ENCODE measurements around the gene CD151. TPM values are rescaled to one million over a fixed set of nuclear protein-coding genes. Genes with fewer than 3 reads are reported as not detected.

Gene CD151
- total RNA-seq, 2 experiments from 2014 or later, result 0.28 to 0.84 TPM

DNA sequence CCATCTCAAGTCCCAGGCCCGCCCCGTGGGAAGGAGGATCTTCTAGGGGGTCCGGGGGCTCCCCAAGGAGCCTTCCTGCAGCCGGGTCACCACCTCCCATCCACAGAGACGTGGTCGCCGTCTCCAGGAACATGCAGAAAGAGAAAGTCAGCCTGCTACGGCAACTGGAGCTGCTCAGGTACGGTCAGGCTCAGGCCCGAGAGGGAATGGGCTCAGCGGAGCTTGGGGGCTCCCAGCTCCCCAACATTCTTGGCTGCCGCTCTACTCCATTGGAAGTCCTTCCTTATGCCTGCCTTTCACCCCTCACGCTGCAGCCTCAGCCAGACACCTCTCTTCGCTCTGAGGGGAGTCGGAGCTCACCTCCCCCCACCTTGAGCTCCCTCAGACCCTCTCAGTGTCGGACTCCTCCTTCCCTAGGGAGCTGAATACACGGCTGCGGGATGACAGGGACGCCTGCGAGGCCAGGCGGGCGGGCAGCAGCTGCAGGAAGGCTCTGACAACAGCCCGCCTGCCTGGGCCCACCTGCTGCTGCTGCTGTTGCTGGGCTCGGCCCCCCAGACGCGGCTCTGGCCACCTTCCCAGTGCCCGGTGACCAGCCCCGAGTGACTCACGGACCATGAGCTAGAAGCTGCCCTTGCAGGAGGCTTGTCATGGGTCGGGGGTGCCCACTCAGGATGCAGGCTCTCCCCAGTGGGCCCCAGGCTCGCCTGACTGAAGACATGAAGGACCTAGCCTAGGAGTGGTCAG, 1.5 kb upstream of the CD151 start:
- no peak overlapping the region for H3K27ac ChIP-seq (ENCODE audit: low read depth, low read length, poor library complexity, severe bottlenecking)
- H3K9me2 ChIP-seq (ENCODE audit: insufficient read depth, low read length), result no peaks in the 10 kb centered on the region
- H3K4me2 ChIP-seq (ENCODE audit: low read length), result no peak overlapping the region
- no peaks in the 10 kb centered on the region for H3K79me2 ChIP-seq (ENCODE audit: insufficient read depth, low read depth, low read length)
- no peak for TF ChIP-seq EZH2phosphoT487 (IDR thresholded peaks at IDR 0.05; ENCODE audit: borderline replicate concordance, low read depth, low read length)
- TF ChIP-seq, protein P1, sequence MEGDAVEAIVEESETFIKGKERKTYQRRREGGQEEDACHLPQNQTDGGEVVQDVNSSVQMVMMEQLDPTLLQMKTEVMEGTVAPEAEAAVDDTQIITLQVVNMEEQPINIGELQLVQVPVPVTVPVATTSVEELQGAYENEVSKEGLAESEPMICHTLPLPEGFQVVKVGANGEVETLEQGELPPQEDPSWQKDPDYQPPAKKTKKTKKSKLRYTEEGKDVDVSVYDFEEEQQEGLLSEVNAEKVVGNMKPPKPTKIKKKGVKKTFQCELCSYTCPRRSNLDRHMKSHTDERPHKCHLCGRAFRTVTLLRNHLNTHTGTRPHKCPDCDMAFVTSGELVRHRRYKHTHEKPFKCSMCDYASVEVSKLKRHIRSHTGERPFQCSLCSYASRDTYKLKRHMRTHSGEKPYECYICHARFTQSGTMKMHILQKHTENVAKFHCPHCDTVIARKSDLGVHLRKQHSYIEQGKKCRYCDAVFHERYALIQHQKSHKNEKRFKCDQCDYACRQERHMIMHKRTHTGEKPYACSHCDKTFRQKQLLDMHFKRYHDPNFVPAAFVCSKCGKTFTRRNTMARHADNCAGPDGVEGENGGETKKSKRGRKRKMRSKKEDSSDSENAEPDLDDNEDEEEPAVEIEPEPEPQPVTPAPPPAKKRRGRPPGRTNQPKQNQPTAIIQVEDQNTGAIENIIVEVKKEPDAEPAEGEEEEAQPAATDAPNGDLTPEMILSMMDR (conservative IDR thresholded peaks at IDR 0.05; ENCODE audit: low read length), result no peak
- peaks cover 36% of the 10 kb centered on the region for H3K4me1 ChIP-seq (ENCODE audit: insufficient read depth, low read length, poor library complexity, severe bottlenecking)
- H3K9me3 ChIP-seq (ENCODE audit: low read length), result no peaks in the 10 kb centered on the region
- no peaks in the 10 kb centered on the region for H3K36me3 ChIP-seq (ENCODE audit: insufficient read depth, low read length)
- POLR2A ChIA-PET, result interaction anchor here (0.9 kb wide), 1 partner anchor 12 kb away, joined by 3 read pairs; no protein-coding TSS in a partner anchor
- BruUV-seq (replicated peaks), result no TSS peak
- CTCF ChIA-PET (ENCODE audit: unreplicated experiment), result no interaction called here
- H4K20me1 ChIP-seq (ENCODE audit: insufficient read depth, low read length), result no peaks in the 10 kb centered on the region
- intact Hi-C loops (cut with micrococcal nuclease; ENCODE audit: unreplicated experiment), result no loop called here
- H2AFZ ChIP-seq (ENCODE audit: low read length), result no peak overlapping the region
- no peak overlapping the region for H3K4me3 ChIP-seq (ENCODE audit: low read depth, low read length, poor library complexity, severe bottlenecking)
- no peak for DNase-seq (ENCODE audit: low spot score)

GRCh38 chr11:831961-832528, 707 bp upstream of the CD151 start:
- H3K4me2 ChIP-seq (ENCODE audit: low read length), result no peak overlapping the region; the same call in 1 of the 2 replicates
- no peak for DNase-seq (ENCODE audit: low spot score)
- H2AFZ ChIP-seq (ENCODE audit: low read length), result no peak overlapping the region
- H3K9me3 ChIP-seq (ENCODE audit: low read length), result no peaks in the 10 kb centered on the region
- H3K4me3 ChIP-seq (ENCODE audit: low read depth, low read length, poor library complexity, severe bottlenecking), result no peak overlapping the region
- H4K20me1 ChIP-seq (ENCODE audit: insufficient read depth, low read length), result 0 out of 2 replicates have a peak, but pooled peaks cover 3% of the 10 kb centered on the region
- POLR2A ChIA-PET, result no interaction called here
- intact Hi-C loops (cut with micrococcal nuclease; ENCODE audit: unreplicated experiment), result no loop called here
- TF ChIP-seq EZH2phosphoT487 (IDR thresholded peaks at IDR 0.05; ENCODE audit: borderline replicate concordance, low read depth, low read length), result no peak
- TF ChIP-seq, protein P1 (conservative IDR thresholded peaks at IDR 0.05; ENCODE audit: low read length), result no peak
- no peaks in the 10 kb centered on the region for H3K36me3 ChIP-seq (ENCODE audit: insufficient read depth, low read length)
- H3K9me2 ChIP-seq (ENCODE audit: insufficient read depth, low read length), result no peaks in the 10 kb centered on the region
- CTCF ChIA-PET (ENCODE audit: unreplicated experiment), result no interaction called here
- no peak overlapping the region for H3K27ac ChIP-seq (ENCODE audit: low read depth, low read length, poor library complexity, severe bottlenecking)
- no TSS peak for BruUV-seq (replicated peaks)
- no peaks in the 10 kb centered on the region for H3K79me2 ChIP-seq (ENCODE audit: insufficient read depth, low read depth, low read length)
- H3K4me1 ChIP-seq (ENCODE audit: insufficient read depth, low read length, poor library complexity, severe bottlenecking), result peaks cover 29% of the 10 kb centered on the region
